A549 (cell line): Measurements from ENCODE around the gene UST. TPM values are rescaled to one million over a fixed set of nuclear protein-coding genes. Genes with fewer than 3 reads are reported as not detected.

Experiments
- ATAC-seq, 2 experiments: fragments of 200-7000 bp in 1 of 2; fragments of >200 bp in 1 of 2; cut with Nextera tagmentation in 1 of 2; cut with Tn5 transposase in 1 of 2; 3 replicates each; pipeline versions ENCODE4 v1.8.0 to v1.9.1; 2018 to 2020; ENCODE audit warnings: mild to moderate bottlenecking in 1 of 2, moderate library complexity in 1 of 2
- CTCF ChIA-PET: fragments of 300-600 bp; sonication (Branson Sonifier 250); formaldehyde crosslinking; extraction: SDS; loops from one replicate; lab custom pipeline; 2021; ENCODE audit warnings: antibody characterized with exemption, inconsistent platforms; lab: Yijun Ruan, JAX
- POLR2A ChIA-PET: fragments of 350-600 bp; formaldehyde crosslinking; extraction: SDS; loops from one replicate; lab custom pipeline; 2021; ENCODE audit warnings: antibody characterized with exemption, inconsistent platforms; lab: Yijun Ruan, JAX
- DNase-seq, 2 experiments: peaks; one replicate each; pipeline versions ENCODE4 v3.0.0 to v3.0.0-alpha.2; 2011 to 2016; ENCODE audit warnings: low read depth in 1 of 2, low spot score in 1 of 2
- FAIRE-seq: peaks from 2 replicates; lab custom pipeline; 2011; peaks lifted over from hg19 to GRCh38; lab: Jason Lieb, UNC
- H3K27ac ChIP-seq, 2 experiments: fragments of >200 bp; sonication (Bioruptor Twin); formaldehyde crosslinking; 3 replicates each; pipeline ENCODE4 v1.5.1; 2016 to 2017
- H3K4me1 ChIP-seq: fragments of >200 bp; sonication (Bioruptor Twin); formaldehyde crosslinking; 3 replicates; pipeline ENCODE4 v1.6.1; 2016
- H3K4me2 ChIP-seq: fragments of >200 bp; sonication (Bioruptor Twin); formaldehyde crosslinking; 3 replicates; pipeline ENCODE4 v1.6.1; 2016
- H3K4me3 ChIP-seq: fragments of >200 bp; sonication (Bioruptor Twin); formaldehyde crosslinking; 3 replicates; pipeline ENCODE4 v1.5.1; 2016
- H3K9me3 ChIP-seq: fragments of >200 bp; sonication (Bioruptor Twin); formaldehyde crosslinking; 3 replicates; pipeline ENCODE4 v1.6.1; 2016
- BHLHE40 ChIP-seq: IDR thresholded peaks from 2 replicates; pipeline ENCODE4 v1.6.1; 2012; ENCODE audit warnings: low read depth, low read length, inconsistent platforms
- CHD4 ChIP-seq: fragments of 200-600 bp; sonication (generic); IDR thresholded peaks from 2 replicates; pipeline ENCODE4 v1.6.1; 2016; ENCODE audit warnings: antibody characterized with exemption, mild to moderate bottlenecking, borderline replicate concordance
- EHMT2 ChIP-seq: fragments of 200-600 bp; sonication (generic); IDR thresholded peaks from 2 replicates; pipeline ENCODE4 v1.6.1; 2016; ENCODE audit warnings: antibody characterized with exemption, low read depth, mild to moderate bottlenecking, moderate library complexity
- EP300 ChIP-seq, 2 experiments: fragments of >200 bp; sonication (Bioruptor Twin); formaldehyde crosslinking; IDR thresholded peaks; 2 replicates in 1 of 2; 3 replicates in 1 of 2; pipeline ENCODE4 v1.6.1; 2016 to 2017
- FOSL2 ChIP-seq, 2 experiments: fragments of 450-650 bp in 1 of 2; fragments of >200 bp in 1 of 2; sonication (Bioruptor Twin) in 1 of 2; formaldehyde crosslinking; IDR thresholded peaks; 2 replicates each; pipeline versions ENCODE4 v1.5.0 to v1.6.1; 2016 to 2020; ENCODE audit warnings: mild to moderate bottlenecking in 1 of 2, moderate library complexity in 1 of 2
- FOXS1 ChIP-seq: fragments of 250-450 bp; sonication (Bioruptor Pico); IDR thresholded peaks from 2 replicates; pipeline ENCODE4 v1.5.0; 2020; ENCODE audit warnings: mild to moderate bottlenecking, moderate library complexity
- GATA3 ChIP-seq: IDR thresholded peaks from 2 replicates; pipeline ENCODE4 v1.6.1; 2012; ENCODE audit warnings: borderline replicate concordance
- HDAC2 ChIP-seq: fragments of 200-600 bp; sonication (generic); IDR thresholded peaks from 2 replicates; pipeline ENCODE4 v1.6.1; 2016
- HEYL ChIP-seq: fragments of 250-450 bp; sonication (Bioruptor Pico); IDR thresholded peaks from 2 replicates; pipeline ENCODE4 v1.8.0; 2021; ENCODE audit warnings: mild to moderate bottlenecking, moderate library complexity
- HOXB13 ChIP-seq: fragments of 250-450 bp; sonication (Bioruptor Pico); IDR thresholded peaks from 2 replicates; pipeline ENCODE4 v1.5.0; 2020; ENCODE audit warnings: low read depth, mild to moderate bottlenecking, moderate library complexity
- HOXB5 ChIP-seq: fragments of 250-450 bp; sonication (Bioruptor Pico); IDR thresholded peaks from 2 replicates; pipeline ENCODE4 v1.5.0; 2020; ENCODE audit warnings: mild to moderate bottlenecking, moderate library complexity
- JUNB ChIP-seq: fragments of >200 bp; sonication (Bioruptor Twin); formaldehyde crosslinking; IDR thresholded peaks from 2 replicates; pipeline ENCODE4 v1.6.1; 2016
- POLR2A ChIP-seq: IDR thresholded peaks from 2 replicates; pipeline ENCODE4 v1.6.1; 2012; ENCODE audit warnings: mild to moderate bottlenecking, low read length
- RARB ChIP-seq: fragments of 250-450 bp; sonication (Bioruptor Pico); IDR thresholded peaks from 2 replicates; pipeline ENCODE4 v1.8.0; 2021; ENCODE audit warnings: mild to moderate bottlenecking, moderate library complexity
- RFX5 ChIP-seq: fragments of 450-650 bp; IDR thresholded peaks from 2 replicates; pipeline ENCODE4 v1.7.1; 2014; ENCODE audit warnings: antibody characterized with exemption, mild to moderate bottlenecking, moderate library complexity
- SMC3 ChIP-seq: fragments of >200 bp; sonication (Bioruptor Twin); formaldehyde crosslinking; IDR thresholded peaks from 3 replicates; pipeline ENCODE4 v1.6.1; 2018; ENCODE audit warnings: inconsistent platforms
- TFCP2L1 ChIP-seq: fragments of 250-450 bp; sonication (Bioruptor Pico); IDR thresholded peaks from 2 replicates; pipeline ENCODE4 v1.5.0; 2021; ENCODE audit warnings: mild to moderate bottlenecking
- WGBS: methylation state at CpG from one replicate; pipeline ENCODE4 v1.1.6; 2017; ENCODE audit errors: missing lambda C conversion rate; 5-methylcytosine and 5-hydroxymethylcytosine counted together
- polyA plus RNA-seq, 4 experiments: library from polyadenylated mRNA; depleted of rRNA in 3 of 4; stranded (reverse); fragments of >200 nt; fragmentation: RNase III in 1 of 4; extraction: RNeasy Plus Mini Kit Qiagen cat#74134 plus additional on column Dnase treatment in 1 of 4; gene quantifications; 2 replicates in 3 of 4; 3 replicates in 1 of 4; pipeline ENCODE4 v1.2.3, GENCODE V29; 2011 to 2017
- TF ChIP-seq, protein P1 (sequence below): IDR thresholded peaks from 2 replicates; pipeline ENCODE4 v1.6.1; 2012
- TF ChIP-seq, protein P2 (sequence below): fragments of >200 bp; sonication (Bioruptor Twin); formaldehyde crosslinking; IDR thresholded peaks from 2 replicates; pipeline ENCODE4 v1.6.1; 2016
- TF ChIP-seq, protein P3 (sequence below): IDR thresholded peaks from 2 replicates; pipeline ENCODE4 v1.6.1; 2012; ENCODE audit warnings: low read depth, borderline replicate concordance
- TF ChIP-seq, protein P4 (sequence below): fragments of 200-600 bp; sonication (generic); IDR thresholded peaks from 2 replicates; pipeline ENCODE4 v1.6.1; 2016; ENCODE audit warnings: antibody characterized with exemption, mild to moderate bottlenecking, moderate library complexity
- TF ChIP-seq, protein P5 (sequence below): fragments of 250-450 bp; sonication (Bioruptor Pico); IDR thresholded peaks from 2 replicates; pipeline ENCODE4 v1.5.0; 2021; ENCODE audit warnings: mild to moderate bottlenecking, moderate library complexity, borderline replicate concordance

UST gene
- polyA plus RNA-seq, 2 of the 4 experiments (the other 2 are of a cell fraction) = 0.54 to 1.7 TPM

GRCh38 chr6:148965287-148965686 lies 218.5 kb downstream of the UST start:
- Histone ChIP-seq H3K9me3 (no peaks in the 10 kb centered on the region), H3K4me1 (no peaks in the 10 kb centered on the region), H3K4me2 (no peak overlapping the region), H3K27ac (no peak overlapping the region)
- ATAC-seq = no peak
- no peak for TF ChIP-seq BHLHE40
- TF ChIP-seq, all 56 proteins: peak for 0
- ChIA-PET CTCF (no interaction called here), POLR2A (no interaction called here)
- FAIRE-seq (no peak), DNase-seq (no peak)
- WGBS = 58% methylated on average over 8 of the region's 9 CpGs
- H3K4me3 ChIP-seq = no peak overlapping the region

DNA sequence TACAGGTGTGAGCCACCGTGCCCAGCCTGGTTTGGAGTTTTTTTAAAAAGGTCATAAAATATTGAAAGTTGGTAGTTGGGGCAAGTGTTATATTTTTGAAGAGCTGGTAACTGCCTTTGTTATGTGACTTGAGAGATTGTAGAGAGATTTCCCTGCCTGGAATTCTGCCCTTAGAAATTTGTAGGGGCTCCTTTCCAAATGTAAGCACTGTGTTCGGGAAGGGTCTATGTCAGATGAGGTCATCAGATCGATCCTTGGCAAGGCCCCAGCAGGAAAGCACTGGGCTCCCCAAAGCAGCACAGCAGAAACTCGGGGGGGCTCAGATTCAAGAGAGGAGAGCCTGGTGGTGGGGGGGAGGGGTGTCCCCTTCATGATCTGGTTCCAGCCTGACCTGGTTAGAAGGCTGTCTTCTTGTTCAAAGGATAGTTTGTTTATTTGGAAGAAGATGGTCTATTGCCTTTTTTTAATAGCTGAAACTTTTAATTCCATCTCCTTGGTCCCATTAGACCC lies 220.2 kb downstream of the UST start:
- POLR2A ChIA-PET = no interaction called here
- FAIRE-seq (no peak), ATAC-seq (no peak)
- 34% methylated on average over 3 of the region's 4 CpGs for WGBS
- H3K27ac ChIP-seq = no peak overlapping the region
- no peaks in the 10 kb centered on the region for H3K4me1 ChIP-seq
- CTCF ChIA-PET = interaction anchor here (0.6 to 2.7 kb wide), 2 partner anchors 177 to 389 kb away, joined by 4 to 10 read pairs; no protein-coding TSS in a partner anchor
- H3K4me2 ChIP-seq = no peak overlapping the region
- no peaks in the 10 kb centered on the region for H3K9me3 ChIP-seq
- TF ChIP-seq RARB (no peak), CHD4 (no peak), HDAC2 (no peak), FOXS1 (CRISPR knock-in tag) (no peak), HOXB5 (CRISPR knock-in tag) (no peak), POLR2A (no peak), FOSL2 (IDR thresholded peaks at IDR 0.05) (no peak), FOSL2 (CRISPR knock-in tag; IDR thresholded peaks at IDR 0.05) (no peak), JUNB (no peak), RFX5 (no peak), HEYL (no peak), GATA3 (no peak), TFCP2L1 (no peak)
- TF ChIP-seq, protein P1, sequence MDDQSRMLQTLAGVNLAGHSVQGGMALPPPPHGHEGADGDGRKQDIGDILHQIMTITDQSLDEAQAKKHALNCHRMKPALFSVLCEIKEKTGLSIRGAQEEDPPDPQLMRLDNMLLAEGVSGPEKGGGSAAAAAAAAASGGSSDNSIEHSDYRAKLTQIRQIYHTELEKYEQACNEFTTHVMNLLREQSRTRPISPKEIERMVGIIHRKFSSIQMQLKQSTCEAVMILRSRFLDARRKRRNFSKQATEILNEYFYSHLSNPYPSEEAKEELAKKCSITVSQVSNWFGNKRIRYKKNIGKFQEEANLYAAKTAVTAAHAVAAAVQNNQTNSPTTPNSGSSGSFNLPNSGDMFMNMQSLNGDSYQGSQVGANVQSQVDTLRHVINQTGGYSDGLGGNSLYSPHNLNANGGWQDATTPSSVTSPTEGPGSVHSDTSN = no peak
- TF ChIP-seq, protein P2, sequence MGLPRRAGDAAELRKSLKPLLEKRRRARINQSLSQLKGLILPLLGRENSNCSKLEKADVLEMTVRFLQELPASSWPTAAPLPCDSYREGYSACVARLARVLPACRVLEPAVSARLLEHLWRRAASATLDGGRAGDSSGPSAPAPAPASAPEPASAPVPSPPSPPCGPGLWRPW = no peak
- TF ChIP-seq, all 56 proteins: peak for 0
- no peak overlapping the region for H3K4me3 ChIP-seq
- DNase-seq = no peak

GRCh38 chr6:148967541-148967956 lies 220.7 kb downstream of the UST start:
- Histone ChIP-seq H3K4me1 (no peaks in the 10 kb centered on the region), H3K9me3 (no peaks in the 10 kb centered on the region), H3K4me3 (no peak overlapping the region), H3K27ac (no peak overlapping the region), H3K4me2 (no peak overlapping the region)
- POLR2A ChIA-PET = no interaction called here
- ATAC-seq (no peak), FAIRE-seq (no peak), DNase-seq (no peak)
- TF ChIP-seq HOXB5 (CRISPR knock-in tag) = no peak
- CTCF ChIA-PET = interaction anchor here (0.6 to 2.7 kb wide), 2 partner anchors 178 to 390 kb away, joined by 4 to 10 read pairs; no protein-coding TSS in a partner anchor
- WGBS = 72% methylated on average over 6 of the region's 7 CpGs

DNA sequence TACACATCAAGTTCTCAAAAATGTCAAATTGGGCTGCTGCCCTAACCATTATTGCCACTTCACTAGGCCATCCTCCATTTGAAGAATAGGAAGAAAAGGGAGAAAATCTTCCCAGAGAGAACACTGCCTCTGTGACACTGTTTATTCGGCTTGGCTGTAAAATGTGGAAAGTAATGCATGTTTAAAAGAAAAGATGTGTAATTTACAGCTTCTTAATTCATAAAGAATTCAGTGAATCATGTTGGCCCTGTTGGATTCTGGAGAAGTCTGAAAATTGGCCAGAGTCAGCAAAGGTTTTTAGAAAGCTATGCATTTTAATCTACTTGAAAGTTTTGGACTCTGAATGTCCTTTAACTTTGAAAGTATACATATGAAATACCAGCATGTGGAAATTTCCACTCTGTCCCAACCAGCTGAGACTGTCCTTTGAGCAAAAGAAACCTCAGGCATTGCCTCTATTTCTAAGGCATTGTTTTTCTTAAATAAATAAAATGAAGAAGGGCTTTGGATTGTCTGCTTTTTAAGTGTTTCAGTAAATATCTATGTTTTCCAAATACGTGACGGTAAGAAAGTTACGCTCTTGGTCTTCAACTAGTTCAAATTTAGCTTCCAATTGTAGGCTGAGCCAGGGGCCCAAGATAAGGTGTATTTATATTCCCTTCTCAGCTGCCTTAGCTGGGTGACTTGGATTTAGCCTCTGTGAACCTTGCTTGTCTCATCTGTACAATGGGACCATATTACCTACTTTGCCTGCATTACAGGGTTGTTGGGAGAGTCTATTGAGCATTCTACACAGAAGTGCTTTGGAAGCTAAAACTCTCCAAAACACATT lies 222.2 kb downstream of the UST start:
- ATAC-seq = no peak
- ChIA-PET CTCF (interaction anchor here (2.7 kb wide), 1 partner anchor 391 kb away, joined by 10 read pairs; no protein-coding TSS in a partner anchor), POLR2A (no interaction called here)
- no peak overlapping the region for H3K4me3 ChIP-seq
- 78% methylated on average over 4 of the region's 4 CpGs for WGBS
- no peak for DNase-seq
- FAIRE-seq = no peak
- H3K4me2 ChIP-seq = no peak overlapping the region
- H3K4me1 ChIP-seq = no peaks in the 10 kb centered on the region
- no peaks in the 10 kb centered on the region for H3K9me3 ChIP-seq
- H3K27ac ChIP-seq = no peak overlapping the region
- no peak for TF ChIP-seq EP300 (IDR thresholded peaks at IDR 0.05)
- TF ChIP-seq, protein P2 = no peak
- TF ChIP-seq, protein P3, sequence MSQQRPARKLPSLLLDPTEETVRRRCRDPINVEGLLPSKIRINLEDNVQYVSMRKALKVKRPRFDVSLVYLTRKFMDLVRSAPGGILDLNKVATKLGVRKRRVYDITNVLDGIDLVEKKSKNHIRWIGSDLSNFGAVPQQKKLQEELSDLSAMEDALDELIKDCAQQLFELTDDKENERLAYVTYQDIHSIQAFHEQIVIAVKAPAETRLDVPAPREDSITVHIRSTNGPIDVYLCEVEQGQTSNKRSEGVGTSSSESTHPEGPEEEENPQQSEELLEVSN = no peak
- TF ChIP-seq, protein P4, sequence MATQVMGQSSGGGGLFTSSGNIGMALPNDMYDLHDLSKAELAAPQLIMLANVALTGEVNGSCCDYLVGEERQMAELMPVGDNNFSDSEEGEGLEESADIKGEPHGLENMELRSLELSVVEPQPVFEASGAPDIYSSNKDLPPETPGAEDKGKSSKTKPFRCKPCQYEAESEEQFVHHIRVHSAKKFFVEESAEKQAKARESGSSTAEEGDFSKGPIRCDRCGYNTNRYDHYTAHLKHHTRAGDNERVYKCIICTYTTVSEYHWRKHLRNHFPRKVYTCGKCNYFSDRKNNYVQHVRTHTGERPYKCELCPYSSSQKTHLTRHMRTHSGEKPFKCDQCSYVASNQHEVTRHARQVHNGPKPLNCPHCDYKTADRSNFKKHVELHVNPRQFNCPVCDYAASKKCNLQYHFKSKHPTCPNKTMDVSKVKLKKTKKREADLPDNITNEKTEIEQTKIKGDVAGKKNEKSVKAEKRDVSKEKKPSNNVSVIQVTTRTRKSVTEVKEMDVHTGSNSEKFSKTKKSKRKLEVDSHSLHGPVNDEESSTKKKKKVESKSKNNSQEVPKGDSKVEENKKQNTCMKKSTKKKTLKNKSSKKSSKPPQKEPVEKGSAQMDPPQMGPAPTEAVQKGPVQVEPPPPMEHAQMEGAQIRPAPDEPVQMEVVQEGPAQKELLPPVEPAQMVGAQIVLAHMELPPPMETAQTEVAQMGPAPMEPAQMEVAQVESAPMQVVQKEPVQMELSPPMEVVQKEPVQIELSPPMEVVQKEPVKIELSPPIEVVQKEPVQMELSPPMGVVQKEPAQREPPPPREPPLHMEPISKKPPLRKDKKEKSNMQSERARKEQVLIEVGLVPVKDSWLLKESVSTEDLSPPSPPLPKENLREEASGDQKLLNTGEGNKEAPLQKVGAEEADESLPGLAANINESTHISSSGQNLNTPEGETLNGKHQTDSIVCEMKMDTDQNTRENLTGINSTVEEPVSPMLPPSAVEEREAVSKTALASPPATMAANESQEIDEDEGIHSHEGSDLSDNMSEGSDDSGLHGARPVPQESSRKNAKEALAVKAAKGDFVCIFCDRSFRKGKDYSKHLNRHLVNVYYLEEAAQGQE = no peak
- TF ChIP-seq EHMT2 = no peak
- TF ChIP-seq, protein P5, sequence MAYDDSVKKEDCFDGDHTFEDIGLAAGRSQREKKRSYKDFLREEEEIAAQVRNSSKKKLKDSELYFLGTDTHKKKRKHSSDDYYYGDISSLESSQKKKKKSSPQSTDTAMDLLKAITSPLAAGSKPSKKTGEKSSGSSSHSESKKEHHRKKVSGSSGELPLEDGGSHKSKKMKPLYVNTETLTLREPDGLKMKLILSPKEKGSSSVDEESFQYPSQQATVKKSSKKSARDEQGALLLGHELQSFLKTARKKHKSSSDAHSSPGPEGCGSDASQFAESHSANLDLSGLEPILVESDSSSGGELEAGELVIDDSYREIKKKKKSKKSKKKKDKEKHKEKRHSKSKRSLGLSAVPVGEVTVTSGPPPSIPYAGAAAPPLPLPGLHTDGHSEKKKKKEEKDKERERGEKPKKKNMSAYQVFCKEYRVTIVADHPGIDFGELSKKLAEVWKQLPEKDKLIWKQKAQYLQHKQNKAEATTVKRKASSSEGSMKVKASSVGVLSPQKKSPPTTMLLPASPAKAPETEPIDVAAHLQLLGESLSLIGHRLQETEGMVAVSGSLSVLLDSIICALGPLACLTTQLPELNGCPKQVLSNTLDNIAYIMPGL (CRISPR knock-in tag) = no peak
- TF ChIP-seq HOXB13 (CRISPR knock-in tag) = no peak
- TF ChIP-seq SMC3 = no peak
- no peak for TF ChIP-seq RFX5
